Muscle of leg (tissue), 11 donors: Measurements from ENCODE around the gene FYB1. TPM values are rescaled to one million over a fixed set of nuclear protein-coding genes. Genes with fewer than 3 reads are reported as not detected.

ENCODE experiments used
- DNase-seq: peaks from one replicate; pipeline ENCODE4 v3.0.0; 2013
- H3K27ac ChIP-seq: one replicate; pipeline ENCODE4 v1.5.1; 2013; ENCODE audit warnings: mild to moderate bottlenecking, low read length, control low read depth
- H3K27me3 ChIP-seq: one replicate; pipeline ENCODE4 v1.6.1; 2013; ENCODE audit warnings: low read length; ENCODE audit not compliant: control insufficient read depth, insufficient read depth
- H3K36me3 ChIP-seq: one replicate; pipeline ENCODE4 v1.6.1; 2013; ENCODE audit warnings: low read length; ENCODE audit not compliant: control insufficient read depth, insufficient read depth
- H3K4me1 ChIP-seq: one replicate; pipeline ENCODE4 v1.6.1; 2013; ENCODE audit warnings: low read length; ENCODE audit not compliant: control insufficient read depth, insufficient read depth
- H3K4me3 ChIP-seq: one replicate; pipeline ENCODE4 v1.5.1; 2013; ENCODE audit warnings: low read length, control low read depth
- H3K9me3 ChIP-seq: replicated peaks from 2 replicates; pipeline ENCODE4 v1.6.1; 2013; ENCODE audit warnings: low read depth, low read length; ENCODE audit not compliant: control insufficient read depth
- whole genome bisulfite sequencing: methylation state at CpG from one replicate; pipeline ENCODE4 v1.1.5; 2013; ENCODE audit warnings: missing lambda C conversion rate; ENCODE audit not compliant: insufficient coverage; 5-methylcytosine and 5-hydroxymethylcytosine counted together
- polyA plus RNA-seq, 8 donors: library from polyadenylated mRNA; unstranded; fragments of 120-200 nt; gene quantifications; one replicate each; pipeline versions ENCODE4 v1.2.1 to v1.2.3, GENCODE V29; 2013; ENCODE audit warnings: inconsistent platforms in 1 of 8, low replicate concordance in 1 of 8; ENCODE audit not compliant: insufficient read length in 8 of 8, insufficient read depth in 1 of 8
- total RNA-seq: library from RNA; stranded (reverse); fragments of 120-200 nt; gene quantifications from one replicate; pipeline ENCODE4 v1.2.4, GENCODE V29; 2013

Gene FYB1
- total and polyA plus RNA-seq, 9 donors: 1.4 to 3.0 (median 1.9) TPM

DNA sequence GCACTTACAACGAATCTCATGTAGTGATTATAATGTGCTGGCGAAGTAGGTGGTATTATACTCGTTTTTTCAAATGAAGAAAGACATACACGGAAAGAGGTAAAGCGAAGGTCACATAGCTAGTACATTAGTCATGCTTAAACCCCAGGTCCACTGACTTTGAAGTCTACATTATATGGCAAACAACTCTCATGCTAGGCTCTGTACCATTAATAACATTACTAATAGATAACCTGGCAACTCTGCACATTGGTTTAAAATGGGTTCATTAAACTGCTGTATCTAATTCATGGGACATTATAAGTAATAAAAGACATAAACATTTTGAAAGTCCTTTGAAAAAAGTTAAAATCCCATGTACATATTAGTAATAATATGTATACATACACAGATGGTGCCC is 21.2 kb downstream of the FYB1 start:
- Histone ChIP-seq H3K4me1 (no peaks in the 10 kb centered on the region), H3K36me3 (no peaks in the 10 kb centered on the region), H3K9me3 (no peaks in the 10 kb centered on the region), H3K4me3 (no peak overlapping the region), H3K27me3 (no peaks in the 10 kb centered on the region), H3K27ac (no peak overlapping the region)
- WGBS: no CpG with 5 or more reads among the region's 5 CpGs
- no peak for DNase-seq

DNA sequence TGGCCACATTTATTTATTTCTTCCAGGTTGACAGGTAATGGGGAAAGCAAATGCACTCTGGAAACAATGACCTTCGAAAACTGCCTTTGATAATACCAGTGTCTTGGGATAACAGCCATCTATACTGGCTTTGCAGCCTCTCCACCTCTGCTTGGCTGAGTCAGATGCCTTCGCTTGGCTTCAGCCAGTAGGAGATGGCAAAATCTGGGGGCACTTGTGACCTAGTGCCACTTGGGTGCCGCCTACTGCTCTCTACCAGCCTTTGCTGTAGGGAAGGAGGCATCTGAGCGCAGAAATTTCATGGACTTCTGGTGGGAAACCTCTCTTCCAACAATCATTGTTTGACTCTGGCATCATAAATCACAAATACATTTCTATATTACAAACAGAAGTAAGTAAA is 21.8 kb downstream of the FYB1 start:
- Histone ChIP-seq H3K4me3 (no peak overlapping the region), H3K27me3 (no peaks in the 10 kb centered on the region), H3K27ac (no peak overlapping the region), H3K4me1 (no peaks in the 10 kb centered on the region), H3K36me3 (no peaks in the 10 kb centered on the region), H3K9me3 (no peaks in the 10 kb centered on the region)
- WGBS: 100% methylated on average over 2 of the region's 4 CpGs
- DNase-seq: no peak

- no peak overlapping the region for H3K4me3 ChIP-seq
- no peaks in the 10 kb centered on the region for H3K4me1 ChIP-seq
- DNase-seq: no peak
- no peaks in the 10 kb centered on the region for H3K27me3 ChIP-seq
- no peaks in the 10 kb centered on the region for H3K9me3 ChIP-seq
- no peak overlapping the region for H3K27ac ChIP-seq
- no peaks in the 10 kb centered on the region for H3K36me3 ChIP-seq
- WGBS: no CpG with 5 or more reads among the region's 3 CpGs
Measured at GRCh38 chr5:39195198-39195826, 24.1 kb downstream of the FYB1 start.

- Histone ChIP-seq H3K27ac (no peak overlapping the region), H3K4me3 (no peak overlapping the region), H3K36me3 (no peaks in the 10 kb centered on the region), H3K27me3 (no peaks in the 10 kb centered on the region), H3K9me3 (no peaks in the 10 kb centered on the region), H3K4me1 (peaks cover 1% of the 10 kb centered on the region)
- no peak for DNase-seq
- 51% methylated on average over 7 of the region's 11 CpGs for WGBS
Measured at GRCh38 chr5:39194466-39195136, 24.8 kb downstream of the FYB1 start.

DNA sequence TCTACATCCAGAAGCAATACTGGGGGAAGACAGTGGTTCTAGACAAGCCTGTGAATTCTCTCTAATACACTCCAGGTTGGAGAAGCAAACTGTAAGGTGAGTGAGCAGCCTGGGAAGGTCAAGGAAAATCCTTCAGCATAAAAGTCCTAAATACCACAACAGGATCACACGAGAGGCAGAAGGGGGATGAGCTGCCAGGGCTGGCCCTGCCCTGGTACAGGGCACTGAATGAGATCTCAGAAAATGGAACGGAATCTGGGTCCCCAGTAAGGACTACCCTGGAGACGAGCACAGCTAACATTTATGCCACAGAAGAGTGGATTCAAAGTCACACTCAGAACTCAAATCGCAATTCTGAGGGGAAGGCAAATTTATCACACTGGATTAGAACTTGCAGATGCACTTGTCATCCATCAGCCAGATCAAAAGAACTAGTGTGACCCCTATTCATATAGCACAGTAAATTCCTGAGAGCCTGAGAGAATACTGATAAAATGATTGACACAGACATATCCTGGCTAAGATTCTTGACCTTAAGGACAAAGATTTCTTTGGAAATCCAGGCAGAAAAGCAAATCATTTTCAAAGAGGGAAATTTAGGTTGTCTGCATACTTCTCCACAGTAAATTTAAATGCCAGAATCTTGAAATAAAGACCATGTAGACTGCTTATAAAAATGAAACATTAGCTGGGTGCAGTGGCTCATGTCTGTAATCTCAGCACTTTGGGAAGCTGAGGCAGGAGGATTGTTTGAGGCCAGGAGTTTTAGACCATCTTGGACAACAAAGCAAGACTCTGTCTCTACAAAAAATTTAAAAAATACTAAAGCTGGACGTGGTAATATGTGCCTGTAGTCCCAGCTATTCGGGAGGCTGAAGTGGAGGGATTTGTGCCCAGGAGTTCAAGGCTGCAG is 25.6 kb downstream of the FYB1 start:
- H3K9me3 ChIP-seq: no peaks in the 10 kb centered on the region
- DNase-seq: no peak
- no peak overlapping the region for H3K27ac ChIP-seq
- H3K27me3 ChIP-seq: no peaks in the 10 kb centered on the region
- H3K4me3 ChIP-seq: no peak overlapping the region
- H3K36me3 ChIP-seq: no peaks in the 10 kb centered on the region
- whole genome bisulfite sequencing: 60% methylated on average over 3 of the region's 6 CpGs
- peaks cover 2% of the 10 kb centered on the region for H3K4me1 ChIP-seq

GRCh38 chr5:39192450-39193160 is 26.8 kb downstream of the FYB1 start:
- no peaks in the 10 kb centered on the region for H3K9me3 ChIP-seq
- peaks cover 2% of the 10 kb centered on the region for H3K4me1 ChIP-seq
- H3K36me3 ChIP-seq: no peaks in the 10 kb centered on the region
- no peak overlapping the region for H3K27ac ChIP-seq
- WGBS: no CpG with 5 or more reads among the region's 2 CpGs
- DNase-seq: no peak
- no peak overlapping the region for H3K4me3 ChIP-seq
- no peaks in the 10 kb centered on the region for H3K27me3 ChIP-seq

GRCh38 chr5:39191216-39191615 is 28.1 kb downstream of the FYB1 start:
- no CpG with 5 or more reads among the region's 6 CpGs for WGBS
- H3K27me3 ChIP-seq: no peaks in the 10 kb centered on the region
- no peaks in the 10 kb centered on the region for H3K9me3 ChIP-seq
- H3K36me3 ChIP-seq: no peaks in the 10 kb centered on the region
- H3K4me3 ChIP-seq: no peak overlapping the region
- H3K27ac ChIP-seq: no peak overlapping the region
- peaks cover 2% of the 10 kb centered on the region for H3K4me1 ChIP-seq
- DNase-seq: peak; percentile 44

DNA sequence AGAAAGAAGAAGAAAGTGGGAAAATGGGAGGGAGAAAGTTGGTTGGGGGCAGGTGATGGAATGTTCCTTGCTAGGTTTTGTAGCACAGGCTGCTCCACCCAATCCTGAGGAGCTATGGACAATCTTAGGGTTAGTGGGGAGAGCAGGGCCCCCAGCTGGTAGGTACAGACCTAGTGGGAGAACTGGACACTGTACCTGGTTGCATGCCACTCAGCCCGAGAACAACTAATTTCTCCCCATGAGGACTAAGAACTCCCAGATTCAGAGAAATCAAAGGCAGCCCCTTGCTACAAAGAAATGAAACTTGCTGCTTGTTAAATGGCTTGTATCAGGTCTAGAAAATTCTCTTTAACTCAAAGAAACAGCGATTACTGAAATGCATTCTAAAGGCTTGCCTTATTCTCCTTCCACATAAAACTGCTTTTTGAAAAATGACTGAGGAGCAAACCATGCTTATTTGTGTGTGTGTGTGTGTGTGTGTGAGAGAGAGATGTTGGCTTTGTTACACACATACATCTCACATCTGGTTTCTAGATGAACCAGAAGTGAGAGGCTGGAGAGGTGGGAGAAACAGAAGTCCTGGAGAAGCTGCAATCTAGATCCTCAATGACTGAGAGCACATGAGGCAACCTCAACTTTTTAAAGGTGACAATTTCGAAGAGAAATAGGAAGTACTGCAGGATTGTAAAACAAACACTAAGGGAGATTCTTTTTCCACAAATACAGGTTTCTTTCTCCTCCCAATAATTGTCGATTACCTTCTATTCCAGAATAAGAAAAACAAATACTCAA is 28.9 kb downstream of the FYB1 start:
- no CpG with 5 or more reads among the region's 4 CpGs for WGBS

DNA sequence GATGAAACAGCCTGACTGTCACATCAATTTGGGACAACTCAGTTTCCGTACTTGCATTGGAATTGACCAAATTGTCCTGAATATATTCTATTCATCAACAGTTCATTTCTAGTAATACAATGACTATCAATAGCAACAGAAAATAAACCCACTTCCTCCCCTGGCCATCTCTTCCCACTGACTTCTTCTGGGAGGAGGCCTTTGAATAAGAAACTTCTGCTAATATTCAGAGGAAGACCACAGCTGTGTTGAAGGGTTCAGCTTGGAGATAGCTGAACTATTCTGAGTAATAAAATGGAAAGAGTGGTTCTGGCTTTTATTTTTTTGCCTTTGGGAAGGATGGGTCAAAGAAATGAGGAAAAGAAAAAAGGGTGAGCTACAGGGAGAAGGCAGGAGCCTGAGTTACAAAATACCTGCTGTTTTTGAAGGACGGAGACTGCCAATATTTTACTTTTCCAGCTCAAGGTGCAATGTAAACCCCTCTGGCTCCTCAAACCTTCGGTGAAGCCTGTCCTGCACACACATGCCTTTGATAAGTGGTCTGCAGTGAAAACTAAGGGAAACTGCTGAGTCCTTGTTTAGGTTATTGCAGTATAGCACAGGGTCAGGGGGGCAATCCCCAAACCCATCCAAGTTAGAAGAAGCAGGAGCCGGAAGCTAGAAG is 29.9 kb downstream of the FYB1 start:
- peak; percentile 31 for DNase-seq
- no peaks in the 10 kb centered on the region for H3K9me3 ChIP-seq
- H3K27ac ChIP-seq: no peak overlapping the region
- peaks cover 2% of the 10 kb centered on the region for H3K4me1 ChIP-seq
- 0% methylated on average over 1 of the region's 4 CpGs for WGBS
- H3K27me3 ChIP-seq: no peaks in the 10 kb centered on the region
- no peaks in the 10 kb centered on the region for H3K36me3 ChIP-seq
- H3K4me3 ChIP-seq: no peak overlapping the region

More for the DNA sequence above, 28.9 kb downstream of the FYB1 start:
- no peak overlapping the region for H3K4me3 ChIP-seq
- DNase-seq: no peak
- H3K36me3 ChIP-seq: no peaks in the 10 kb centered on the region
- H3K4me1 ChIP-seq: peaks cover 2% of the 10 kb centered on the region
- no peak overlapping the region for H3K27ac ChIP-seq
- H3K27me3 ChIP-seq: no peaks in the 10 kb centered on the region
- H3K9me3 ChIP-seq: no peaks in the 10 kb centered on the region
